Measurements from ENCODE around the gene GNA15. TPM values are rescaled to one million over a fixed set of nuclear protein-coding genes. Genes with fewer than 3 reads are reported as not detected.

The GNA15 gene
- total and polyA plus RNA-seq, 12 donors: 0.42 to 8.9 (median 1.1) TPM

DNA sequence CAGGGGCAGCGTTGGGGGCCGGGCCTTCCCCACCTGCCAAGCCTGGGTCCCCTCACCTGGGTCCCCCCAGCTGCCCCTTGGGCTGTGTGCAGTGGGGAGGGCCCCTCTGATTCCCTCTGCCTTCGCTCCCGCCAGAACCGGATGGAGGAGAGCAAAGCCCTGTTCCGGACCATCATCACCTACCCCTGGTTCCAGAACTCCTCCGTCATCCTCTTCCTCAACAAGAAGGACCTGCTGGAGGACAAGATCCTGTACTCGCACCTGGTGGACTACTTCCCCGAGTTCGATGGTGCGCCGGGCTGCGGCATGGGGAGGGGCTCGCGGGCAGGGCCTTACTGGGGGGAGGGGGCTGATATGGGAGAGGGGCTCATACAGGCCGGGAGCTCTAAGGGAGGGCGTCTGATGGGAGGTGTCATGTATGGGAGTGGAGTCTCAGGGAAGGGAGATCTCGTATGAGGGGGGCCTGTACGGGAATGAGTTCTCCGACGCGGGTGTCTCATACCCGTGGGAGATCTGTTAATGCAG lies 16.7 kb upstream of the GNA15 start:
- no peaks in the 10 kb centered on the region for H3K9me3 ChIP-seq
- ATAC-seq (no peak), DNase-seq (no peak)
- H3K4me1 ChIP-seq: peaks cover 0 to 18% (median 4%) of the 10 kb centered on the region in 9 donors
- H3K36me3 ChIP-seq: peaks cover 0 to 83% (median 24%) of the 10 kb centered on the region in 9 donors
- intact Hi-C loops (cut with DNase I): loop anchor here in 1 of 10 donors (5.0 kb wide), 1 partner anchor 992 kb away; no protein-coding TSS in a partner anchor
- H3K4me3 ChIP-seq: no peak overlapping the region
- TF ChIP-seq, protein P1, sequence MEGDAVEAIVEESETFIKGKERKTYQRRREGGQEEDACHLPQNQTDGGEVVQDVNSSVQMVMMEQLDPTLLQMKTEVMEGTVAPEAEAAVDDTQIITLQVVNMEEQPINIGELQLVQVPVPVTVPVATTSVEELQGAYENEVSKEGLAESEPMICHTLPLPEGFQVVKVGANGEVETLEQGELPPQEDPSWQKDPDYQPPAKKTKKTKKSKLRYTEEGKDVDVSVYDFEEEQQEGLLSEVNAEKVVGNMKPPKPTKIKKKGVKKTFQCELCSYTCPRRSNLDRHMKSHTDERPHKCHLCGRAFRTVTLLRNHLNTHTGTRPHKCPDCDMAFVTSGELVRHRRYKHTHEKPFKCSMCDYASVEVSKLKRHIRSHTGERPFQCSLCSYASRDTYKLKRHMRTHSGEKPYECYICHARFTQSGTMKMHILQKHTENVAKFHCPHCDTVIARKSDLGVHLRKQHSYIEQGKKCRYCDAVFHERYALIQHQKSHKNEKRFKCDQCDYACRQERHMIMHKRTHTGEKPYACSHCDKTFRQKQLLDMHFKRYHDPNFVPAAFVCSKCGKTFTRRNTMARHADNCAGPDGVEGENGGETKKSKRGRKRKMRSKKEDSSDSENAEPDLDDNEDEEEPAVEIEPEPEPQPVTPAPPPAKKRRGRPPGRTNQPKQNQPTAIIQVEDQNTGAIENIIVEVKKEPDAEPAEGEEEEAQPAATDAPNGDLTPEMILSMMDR (IDR thresholded peaks at IDR 0.05): no peak
- H3K27me3 ChIP-seq: no peaks in the 10 kb centered on the region
- no peak overlapping the region for H3K27ac ChIP-seq
- 91 to 93% methylated on average over 23 of the region's 23 CpGs for WGBS, 2 donors

DNA sequence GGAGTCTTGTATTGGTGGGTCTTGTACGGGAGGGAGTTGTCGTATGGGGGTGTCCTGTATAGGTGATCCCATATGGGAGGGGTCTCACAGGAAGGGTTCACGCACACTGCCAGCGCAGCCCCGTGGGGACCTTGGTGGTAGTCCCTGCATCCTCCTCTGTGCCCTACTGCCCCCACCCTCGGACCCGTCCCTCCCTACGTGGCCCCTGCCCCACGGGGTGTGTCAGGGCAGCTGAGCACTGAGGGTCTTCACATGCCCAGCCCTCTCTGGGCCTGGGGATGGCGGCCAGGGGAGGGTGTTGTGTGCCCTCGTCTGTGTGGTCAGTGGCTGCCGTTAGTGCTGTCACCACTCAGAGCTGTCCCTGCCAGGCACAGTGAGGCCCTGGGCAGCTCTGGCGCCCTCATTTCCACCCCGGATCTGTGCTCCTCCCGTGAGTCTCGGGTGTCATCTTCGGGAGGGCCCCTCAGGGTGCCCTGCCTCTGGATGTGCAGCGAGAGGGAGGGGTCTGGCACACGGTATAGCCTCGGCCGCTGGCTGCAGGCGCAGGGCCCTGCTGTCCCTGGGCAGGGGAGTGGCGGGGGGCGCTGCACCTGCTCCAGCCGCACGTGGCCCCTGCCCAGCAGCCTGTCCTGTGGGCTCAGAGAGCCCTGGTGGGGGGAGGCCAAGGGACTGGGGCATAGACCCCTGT lies 16.0 kb upstream of the GNA15 start:
- intact Hi-C loops (cut with DNase I): loop anchor here in 3 of 10 donors (5.0 to 10.0 kb wide), 2 partner anchors 45 to 993 kb away; no protein-coding TSS in a partner anchor
- TF ChIP-seq, protein P1 (IDR thresholded peaks at IDR 0.05): no peak
- ATAC-seq: no peak

DNA sequence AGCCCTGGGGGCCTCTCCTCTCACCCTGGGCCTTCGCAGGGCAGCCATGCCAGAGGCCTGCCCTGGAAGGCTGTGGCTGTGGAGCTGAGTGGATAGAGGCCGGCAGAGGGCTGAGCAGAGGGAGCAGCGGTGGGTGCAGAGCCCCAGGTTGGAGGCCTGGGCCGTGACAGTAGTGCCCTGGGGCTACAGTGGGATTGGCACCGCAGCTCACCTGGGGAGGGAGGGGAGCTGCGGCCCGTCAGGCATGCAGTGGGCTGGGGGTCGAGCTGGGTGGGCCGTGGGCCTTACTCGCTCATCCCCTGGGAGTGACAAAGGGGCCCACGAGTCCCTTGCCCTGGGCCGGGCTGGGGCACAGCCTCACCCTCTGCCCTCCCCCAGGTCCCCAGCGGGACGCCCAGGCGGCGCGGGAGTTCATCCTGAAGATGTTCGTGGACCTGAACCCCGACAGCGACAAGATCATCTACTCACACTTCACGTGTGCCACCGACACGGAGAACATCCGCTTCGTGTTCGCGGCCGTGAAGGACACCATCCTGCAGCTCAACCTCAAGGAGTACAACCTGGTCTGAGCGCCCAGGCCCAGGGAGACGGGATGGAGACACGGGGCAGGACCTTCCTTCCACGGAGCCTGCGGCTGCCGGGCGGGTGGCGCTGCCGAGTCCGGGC lies 15.1 kb upstream of the GNA15 start:
- no peak overlapping the region for H3K4me3 ChIP-seq
- 92 to 94% methylated on average over 38 of the region's 38 CpGs for WGBS, 2 donors
- ATAC-seq (no peak), DNase-seq (no peak)
- no peaks in the 10 kb centered on the region for H3K27me3 ChIP-seq
- TF ChIP-seq, protein P1 (IDR thresholded peaks at IDR 0.05): no peak
- intact Hi-C loops (cut with DNase I): loop anchor here in 3 of 10 donors (10.0 kb wide), 1 partner anchor 46 kb away; no protein-coding TSS in a partner anchor
- H3K4me1 ChIP-seq: peaks cover 0 to 11% (median 6%) of the 10 kb centered on the region in 9 donors
- H3K9me3 ChIP-seq: no peaks in the 10 kb centered on the region
- H3K36me3 ChIP-seq: peaks cover 0 to 71% (median 13%) of the 10 kb centered on the region in 9 donors
- H3K27ac ChIP-seq: no peak overlapping the region

More for the DNA sequence above, 16.0 kb upstream of the GNA15 start:
- Histone ChIP-seq H3K27ac (no peak overlapping the region), H3K27me3 (no peaks in the 10 kb centered on the region), H3K9me3 (no peaks in the 10 kb centered on the region), H3K4me3 (no peak overlapping the region), H3K4me1 (peaks cover 0 to 11% (median 3%) of the 10 kb centered on the region in 9 donors), H3K36me3 (peaks cover 0 to 76% (median 18%) of the 10 kb centered on the region in 9 donors)
- WGBS, 2 donors: 84 to 88% methylated on average over 25 to 26 of the region's 26 CpGs
- no peak for DNase-seq

DNA sequence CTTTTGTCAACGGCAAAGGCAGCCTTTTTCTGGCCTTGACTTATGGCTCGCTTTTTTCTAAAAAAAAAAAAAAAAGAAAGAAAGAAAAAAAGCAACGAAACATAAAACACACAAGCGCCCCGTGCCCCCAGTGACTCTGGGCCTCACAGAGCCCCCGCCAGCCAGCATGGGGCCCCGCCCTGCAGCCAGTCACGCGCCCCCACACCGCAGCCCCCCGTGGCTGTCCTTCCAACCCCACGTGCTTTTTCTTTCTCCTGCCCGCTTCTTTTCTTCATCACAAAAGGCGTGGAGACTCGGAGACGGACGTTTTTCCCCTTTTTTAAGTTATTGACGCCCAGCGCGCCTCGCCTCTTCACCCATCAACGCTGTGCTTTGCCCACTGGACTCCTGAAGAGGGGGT lies 14.4 kb upstream of the GNA15 start:
- DNase-seq: no peak

More for the DNA sequence above, 14.4 kb upstream of the GNA15 start:
- Histone ChIP-seq H3K4me1 (peaks cover 0 to 11% (median 2%) of the 10 kb centered on the region in 9 donors), H3K27me3 (no peaks in the 10 kb centered on the region), H3K4me3 (no peak overlapping the region), H3K27ac (no peak overlapping the region), H3K9me3 (no peaks in the 10 kb centered on the region), H3K36me3 (peaks cover 0 to 65% (median 13%) of the 10 kb centered on the region in 9 donors)
- WGBS, 2 donors: 88 to 93% methylated on average over 22 of the region's 22 CpGs
- TF ChIP-seq, protein P1 (IDR thresholded peaks at IDR 0.05): no peak
- intact Hi-C loops (cut with DNase I): loop anchor here in 3 of 10 donors (10.0 kb wide), 1 partner anchor 47 kb away; no protein-coding TSS in a partner anchor
- no peak for ATAC-seq

All from heart right ventricle (tissue), 16 donors.